A549 (cell line): ENCODE results near the gene LRRC57.

Source experiments
- CBX2 ChIP-seq: fragments of 200-600 bp; sonication (generic); IDR thresholded peaks from 2 replicates; pipeline ENCODE4 v1.6.1; 2016; ENCODE audit warnings: low read depth, mild to moderate bottlenecking, borderline replicate concordance
- JUN ChIP-seq, 2 experiments: fragments of >200 bp; sonication (Bioruptor Twin); formaldehyde crosslinking; IDR thresholded peaks; 2 replicates in 1 of 2; 3 replicates in 1 of 2; pipeline ENCODE4 v1.6.1; 2016 to 2017
- NR3C1 ChIP-seq: fragments of >200 bp; sonication (Bioruptor Twin); formaldehyde crosslinking; IDR thresholded peaks from 3 replicates; pipeline ENCODE4 v1.6.1; 2017
- POLR2A ChIP-seq: IDR thresholded peaks from 2 replicates; pipeline ENCODE4 v1.6.1; 2012; ENCODE audit warnings: mild to moderate bottlenecking, low read length
- TF ChIP-seq, protein P1 (sequence below): fragments of >200 bp; sonication (Bioruptor Twin); formaldehyde crosslinking; IDR thresholded peaks from 3 replicates; pipeline ENCODE4 v1.5.1; 2016
- TF ChIP-seq, protein P2 (sequence below): IDR thresholded peaks from 2 replicates; pipeline ENCODE4 v1.6.1; 2012

DNA sequence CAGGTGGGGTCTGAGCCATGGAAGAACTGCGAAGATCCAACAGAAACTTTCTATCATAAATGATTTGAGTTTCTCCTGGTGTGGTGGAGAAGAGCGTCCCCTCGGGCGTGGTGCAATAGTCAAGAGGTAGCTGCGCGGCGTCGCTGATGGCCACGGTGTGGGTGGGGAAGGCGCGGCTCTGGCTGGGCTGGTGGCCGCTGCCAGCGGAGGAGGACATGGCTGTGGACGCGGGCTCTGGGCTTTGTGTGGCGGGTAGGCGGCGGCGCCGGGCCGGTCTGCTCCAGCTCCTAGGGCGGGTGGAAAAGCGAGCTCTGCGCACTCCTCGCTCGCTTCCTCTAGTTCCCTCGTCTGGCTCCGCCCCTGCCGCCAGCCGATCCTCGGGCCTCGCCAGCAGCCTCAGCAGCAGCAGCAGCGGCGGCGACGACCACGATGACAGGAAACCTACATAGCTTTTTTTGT is 32.7 kb upstream of the LRRC57 start:
- TF ChIP-seq JUN (IDR thresholded peaks at IDR 0.05), result no peak
- TF ChIP-seq NR3C1, result no peak
- TF ChIP-seq, protein P1, sequence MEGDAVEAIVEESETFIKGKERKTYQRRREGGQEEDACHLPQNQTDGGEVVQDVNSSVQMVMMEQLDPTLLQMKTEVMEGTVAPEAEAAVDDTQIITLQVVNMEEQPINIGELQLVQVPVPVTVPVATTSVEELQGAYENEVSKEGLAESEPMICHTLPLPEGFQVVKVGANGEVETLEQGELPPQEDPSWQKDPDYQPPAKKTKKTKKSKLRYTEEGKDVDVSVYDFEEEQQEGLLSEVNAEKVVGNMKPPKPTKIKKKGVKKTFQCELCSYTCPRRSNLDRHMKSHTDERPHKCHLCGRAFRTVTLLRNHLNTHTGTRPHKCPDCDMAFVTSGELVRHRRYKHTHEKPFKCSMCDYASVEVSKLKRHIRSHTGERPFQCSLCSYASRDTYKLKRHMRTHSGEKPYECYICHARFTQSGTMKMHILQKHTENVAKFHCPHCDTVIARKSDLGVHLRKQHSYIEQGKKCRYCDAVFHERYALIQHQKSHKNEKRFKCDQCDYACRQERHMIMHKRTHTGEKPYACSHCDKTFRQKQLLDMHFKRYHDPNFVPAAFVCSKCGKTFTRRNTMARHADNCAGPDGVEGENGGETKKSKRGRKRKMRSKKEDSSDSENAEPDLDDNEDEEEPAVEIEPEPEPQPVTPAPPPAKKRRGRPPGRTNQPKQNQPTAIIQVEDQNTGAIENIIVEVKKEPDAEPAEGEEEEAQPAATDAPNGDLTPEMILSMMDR, result no peak
- TF ChIP-seq CBX2, result no peak
- TF ChIP-seq, protein P2, sequence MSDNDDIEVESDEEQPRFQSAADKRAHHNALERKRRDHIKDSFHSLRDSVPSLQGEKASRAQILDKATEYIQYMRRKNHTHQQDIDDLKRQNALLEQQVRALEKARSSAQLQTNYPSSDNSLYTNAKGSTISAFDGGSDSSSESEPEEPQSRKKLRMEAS, result peak; percentile 51; the same call in 1 of the 2 replicates
- no peak for TF ChIP-seq POLR2A
